ENCODE results near the gene SAMM50.

DNA sequence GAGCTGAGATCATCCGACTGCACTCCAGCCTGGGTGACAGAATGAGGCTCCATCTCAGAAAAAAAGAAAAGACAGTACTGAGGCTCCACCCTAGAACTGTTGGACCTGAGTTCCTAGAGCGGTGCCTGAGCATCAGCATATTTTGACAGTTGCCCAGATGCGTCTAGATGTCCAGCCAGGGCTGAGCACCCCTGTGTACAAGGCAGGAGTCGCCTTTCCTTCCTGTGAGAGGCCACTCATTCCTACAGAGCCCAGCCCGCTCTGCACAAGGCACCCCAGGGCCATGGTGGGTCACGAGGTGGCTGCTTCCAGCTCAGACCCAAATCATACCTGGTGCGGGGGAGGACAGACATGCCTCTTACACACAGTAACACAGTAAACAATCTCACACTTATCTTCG, 15.9 kb downstream of the SAMM50 start:
- TF ChIP-seq EZH2phosphoT487 (IDR thresholded peaks at IDR 0.05; ENCODE audit: low read length) (no peak), CTCF (IDR thresholded peaks at IDR 0.05; ENCODE audit: low read length) (no peak)
